IMR-90 (cell line): ENCODE data around the gene MTAP. TPM values are rescaled to one million over a fixed set of nuclear protein-coding genes. Genes with fewer than 3 reads are reported as not detected.

Experiments used
- ATAC-seq: fragments of 200-7000 bp; cut with Tn5 transposase; 2 replicates; pipeline ENCODE4 v1.9.1; 2020; ENCODE audit warnings: low read depth, mild to moderate bottlenecking, moderate library complexity
- BruUV-seq: library from RNA; stranded (reverse); fragments of 400-500 nt; replicated peaks from 2 replicates; lab custom pipeline; 2021; lab: Mats Ljungman, UMichigan
- CTCF ChIA-PET: fragments of 300-600 bp; formaldehyde crosslinking; extraction: SDS; loops from one replicate; lab custom pipeline; 2021; ENCODE audit warnings: antibody characterized with exemption; lab: Yijun Ruan, JAX
- POLR2A ChIA-PET: fragments of 300-600 bp; sonication (Branson Sonifier 250); formaldehyde crosslinking; loops from one replicate; lab custom pipeline; 2022; ENCODE audit warnings: antibody characterized with exemption; ENCODE audit not compliant: unreplicated experiment; lab: Charles Lee
- DNase-seq: peaks from one replicate; pipeline ENCODE4 v3.0.0; 2013
- H2AFZ ChIP-seq: replicated peaks from 2 replicates; pipeline ENCODE3; 2013; ENCODE audit warnings: low read length, mild to moderate bottlenecking; ENCODE audit not compliant: poor library complexity
- H2AK5ac ChIP-seq: 2 replicates; pipeline ENCODE4 v1.6.1; 2013; ENCODE audit warnings: low read depth, low read length, inconsistent platforms
- H2AK9ac ChIP-seq: replicated peaks from 2 replicates; pipeline ENCODE3; 2013; ENCODE audit warnings: mild to moderate bottlenecking, low read depth, low read length, moderate library complexity; ENCODE audit not compliant: poor library complexity
- H2BK120ac ChIP-seq: 2 replicates; pipeline ENCODE4 v1.6.1; 2013; ENCODE audit warnings: low read depth, low read length, inconsistent platforms
- H2BK15ac ChIP-seq: 3 replicates; pipeline ENCODE4 v1.6.1; 2013; ENCODE audit warnings: low read depth, low read length, inconsistent platforms
- H2BK20ac ChIP-seq: 2 replicates; pipeline ENCODE4 v1.6.1; 2013; ENCODE audit warnings: low read depth, mild to moderate bottlenecking, inconsistent platforms, low read length, moderate library complexity
- H2BK5ac ChIP-seq: 2 replicates; pipeline ENCODE4 v1.6.1; 2013; ENCODE audit warnings: mild to moderate bottlenecking, low read depth, low read length, inconsistent platforms; ENCODE audit not compliant: poor library complexity, severe bottlenecking
- H3K14ac ChIP-seq: replicated peaks from 2 replicates; pipeline ENCODE4 v1.6.1; 2013; ENCODE audit warnings: low read depth, low read length, inconsistent platforms
- H3K18ac ChIP-seq: 2 replicates; pipeline ENCODE4 v1.6.1; 2013; ENCODE audit warnings: low read depth, low read length, control low read depth
- H3K23ac ChIP-seq: 2 replicates; pipeline ENCODE4 v1.6.1; 2013; ENCODE audit warnings: low read depth, low read length, inconsistent platforms
- H3K27ac ChIP-seq: 2 replicates; pipeline ENCODE4 v1.5.1; 2013; ENCODE audit warnings: mild to moderate bottlenecking, control low read depth, low read length; ENCODE audit not compliant: insufficient read depth
- H3K27me3 ChIP-seq: 2 replicates; pipeline ENCODE4 v1.6.1; 2013; ENCODE audit warnings: low read length; ENCODE audit not compliant: control insufficient read depth, insufficient read depth
- H3K36me3 ChIP-seq: 2 replicates; pipeline ENCODE4 v1.6.1; 2013; ENCODE audit warnings: low read length, mixed read lengths; ENCODE audit not compliant: control insufficient read depth, insufficient read depth
- H3K4ac ChIP-seq: 2 replicates; pipeline ENCODE4 v1.6.1; 2013; ENCODE audit warnings: low read depth, low read length, inconsistent platforms
- H3K4me1 ChIP-seq: 2 replicates; pipeline ENCODE4 v1.6.1; 2013; ENCODE audit warnings: low read length, mixed read lengths; ENCODE audit not compliant: control insufficient read depth, insufficient read depth
- H3K4me2 ChIP-seq: 2 replicates; pipeline ENCODE4 v1.6.1; 2013; ENCODE audit warnings: low read depth, mild to moderate bottlenecking, control low read depth, low read length, moderate library complexity
- H3K4me3 ChIP-seq: 2 replicates; pipeline ENCODE4 v1.5.1; 2013; ENCODE audit warnings: low read depth, mild to moderate bottlenecking, control low read depth, low read length, moderate library complexity; ENCODE audit not compliant: insufficient read depth
- H3K56ac ChIP-seq: 2 replicates; pipeline ENCODE4 v1.6.1; 2013; ENCODE audit warnings: low read length, inconsistent platforms; ENCODE audit not compliant: insufficient read depth; ENCODE audit errors: extremely low read depth
- H3K79me1 ChIP-seq, 2 experiments: 2 replicates each; pipeline ENCODE4 v1.6.1; 2013; ENCODE audit warnings: low read length in 2 of 2, inconsistent platforms in 1 of 2, low read depth in 1 of 2
- H3K9ac ChIP-seq: 2 replicates; pipeline ENCODE4 v1.6.1; 2013; ENCODE audit warnings: low read depth, low read length, control low read depth
- H3K9me1 ChIP-seq: 2 replicates; pipeline ENCODE4 v1.6.1; 2013; ENCODE audit warnings: low read length, inconsistent platforms; ENCODE audit not compliant: insufficient read depth
- H3K9me3 ChIP-seq: 2 replicates; pipeline ENCODE4 v1.6.1; 2013; ENCODE audit warnings: low read length; ENCODE audit not compliant: control insufficient read depth, insufficient read depth
- H4K20me1 ChIP-seq: 2 replicates; pipeline ENCODE4 v1.6.1; 2013; ENCODE audit warnings: low read length, inconsistent platforms; ENCODE audit not compliant: insufficient read depth
- H4K5ac ChIP-seq: 2 replicates; pipeline ENCODE4 v1.6.1; 2013; ENCODE audit warnings: mild to moderate bottlenecking, low read depth, low read length, control low read depth
- H4K8ac ChIP-seq, 2 experiments: 2 replicates each; pipeline ENCODE4 v1.6.1; 2013; ENCODE audit warnings: low read depth in 2 of 2, low read length in 2 of 2, control low read depth in 1 of 2, inconsistent platforms in 1 of 2
- H4K91ac ChIP-seq: 2 replicates; pipeline ENCODE4 v1.6.1; 2013; ENCODE audit warnings: low read depth, low read length, inconsistent platforms; ENCODE audit not compliant: insufficient read depth
- BHLHE40 ChIP-seq: fragments of 150-350 bp; IDR thresholded peaks from 2 replicates; pipeline ENCODE4 v1.6.1; 2016; ENCODE audit warnings: mild to moderate bottlenecking, low read depth, low read length
- CEBPB ChIP-seq: IDR thresholded peaks from 2 replicates; pipeline ENCODE4 v1.6.1; 2012; ENCODE audit warnings: low read depth, low read length, improper control_type of control experiment
- CHD1 ChIP-seq: IDR thresholded peaks from 2 replicates; pipeline ENCODE4 v1.6.1; 2012; ENCODE audit warnings: low read depth, low read length, improper control_type of control experiment
- FOS ChIP-seq: fragments of 150-350 bp; IDR thresholded peaks from 2 replicates; pipeline ENCODE4 v1.6.1; 2016; ENCODE audit warnings: low read depth, low read length
- MAFK ChIP-seq: IDR thresholded peaks from 2 replicates; pipeline ENCODE4 v1.6.1; 2012; ENCODE audit warnings: low read depth, low read length, improper control_type of control experiment
- MAZ ChIP-seq: IDR thresholded peaks from 2 replicates; pipeline ENCODE4 v1.6.1; 2012; ENCODE audit warnings: low read depth, mild to moderate bottlenecking, low read length, improper control_type of control experiment, moderate library complexity, borderline replicate concordance
- MXI1 ChIP-seq: IDR thresholded peaks from 2 replicates; pipeline ENCODE4 v1.6.1; 2012; ENCODE audit warnings: low read depth, mild to moderate bottlenecking, low read length, moderate library complexity, borderline replicate concordance
- NFE2L2 ChIP-seq: fragments of 150-350 bp; IDR thresholded peaks from 2 replicates; pipeline ENCODE4 v1.6.1; 2016; ENCODE audit warnings: low read depth, mild to moderate bottlenecking, low read length
- POLR2A ChIP-seq: IDR thresholded peaks from 2 replicates; pipeline ENCODE4 v1.6.1; 2012; ENCODE audit warnings: mild to moderate bottlenecking, low read depth, low read length
- RAD21 ChIP-seq: IDR thresholded peaks from 2 replicates; pipeline ENCODE4 v1.6.1; 2012; ENCODE audit warnings: low read length, improper control_type of control experiment
- RCOR1 ChIP-seq: IDR thresholded peaks from 2 replicates; pipeline ENCODE4 v1.6.1; 2012; ENCODE audit warnings: mild to moderate bottlenecking, low read length, improper control_type of control experiment; ENCODE audit not compliant: insufficient replicate concordance
- RFX5 ChIP-seq: IDR thresholded peaks from 2 replicates; pipeline ENCODE4 v1.8.0; 2012; ENCODE audit warnings: low read depth, mild to moderate bottlenecking, low read length, moderate library complexity
- SMC3 ChIP-seq: fragments of 150-350 bp; IDR thresholded peaks from 2 replicates; pipeline ENCODE4 v1.6.1; 2016; ENCODE audit warnings: low read depth, mild to moderate bottlenecking, antibody characterized with exemption, low read length, moderate library complexity
- WGBS, 2 experiments: methylation state at CpG; one replicate each; pipeline versions ENCODE4 v1.1.5 to v1.1.7; 2013; ENCODE audit warnings: missing lambda C conversion rate in 2 of 2; ENCODE audit not compliant: insufficient read length in 1 of 2; ENCODE audit errors: extremely low coverage in 2 of 2; 5-methylcytosine and 5-hydroxymethylcytosine counted together
- dilution Hi-C: fragments of 300-500 bp; cut with HindIII; formaldehyde crosslinking; loops from one replicate; pipeline ENCODE4 v1.14.3; 2018; ENCODE audit warnings: low sequenced_read_pairs; ENCODE audit not compliant: unreplicated experiment
- in situ Hi-C: fragments of 300-500 bp; cut with MboI; formaldehyde crosslinking; loops from 3 replicates; pipeline ENCODE4 v1.14.3; 2019; ENCODE audit warnings: low sequenced_read_pairs, inconsistent platforms, mixed read lengths
- intact Hi-C: fragments of 100-400 bp; cut with micrococcal nuclease; formaldehyde crosslinking; loops from 2 replicates; pipeline ENCODE4 v1.10.0; 2022
- polyA plus RNA-seq, 3 experiments: library from polyadenylated mRNA; depleted of rRNA; stranded (reverse); fragments of >200 nt; gene quantifications; 2 replicates each; pipeline ENCODE4 v1.2.3, GENCODE V29; 2012; ENCODE audit warnings: low replicate concordance in 1 of 3
- total RNA-seq: library from RNA; depleted of rRNA; stranded (reverse); fragments of >200 nt; gene quantifications from 2 replicates; pipeline ENCODE4 v1.2.3, GENCODE V29; 2012
- TF ChIP-seq, protein P1 (sequence below): conservative IDR thresholded peaks from 2 replicates; pipeline ENCODE4 v1.5.1; 2012; ENCODE audit warnings: mild to moderate bottlenecking, low read depth, low read length, improper control_type of control experiment
- TF ChIP-seq, protein P2 (sequence below): fragments of 150-350 bp; IDR thresholded peaks from 2 replicates; pipeline ENCODE4 v1.6.1; 2016; ENCODE audit warnings: low read depth, mild to moderate bottlenecking, low read length, moderate library complexity, borderline replicate concordance
- TF ChIP-seq, protein P3 (sequence below): fragments of 150-350 bp; IDR thresholded peaks from 2 replicates; pipeline ENCODE4 v1.6.1; 2017; ENCODE audit warnings: mild to moderate bottlenecking, antibody characterized with exemption, low read length, low read depth

MTAP gene
- total and polyA plus RNA-seq, 2 of the 4 experiments (the other 2 are of a cell fraction) = 15.7 to 50.9 TPM

DNA sequence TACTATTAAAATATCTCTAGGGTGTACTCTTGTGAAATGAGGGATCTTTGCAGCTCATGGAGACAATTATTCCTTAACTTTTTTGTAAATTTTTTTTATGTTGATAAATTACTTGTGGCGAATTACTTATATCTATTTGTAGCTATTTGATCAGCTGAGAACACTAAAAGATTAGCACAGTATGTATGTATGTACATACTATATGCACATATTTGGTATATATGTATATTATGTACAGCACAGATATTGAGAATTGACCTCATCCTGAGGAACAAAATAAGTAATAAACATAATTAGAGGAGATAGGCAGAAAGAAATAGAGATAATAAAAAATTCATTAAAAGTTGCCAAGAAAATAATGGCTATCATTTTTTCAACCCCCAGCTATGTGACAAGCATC lies 180.0 kb downstream of the MTAP start:
- no TSS peak for BruUV-seq
- no peak overlapping the region for H3K23ac ChIP-seq
- no peak overlapping the region for H3K14ac ChIP-seq
- no peak overlapping the region for H3K56ac ChIP-seq
- H3K27me3 ChIP-seq = peaks cover 7% of the 10 kb centered on the region
- TF ChIP-seq RAD21 = no peak
- no peak for TF ChIP-seq POLR2A
- TF ChIP-seq, protein P1, sequence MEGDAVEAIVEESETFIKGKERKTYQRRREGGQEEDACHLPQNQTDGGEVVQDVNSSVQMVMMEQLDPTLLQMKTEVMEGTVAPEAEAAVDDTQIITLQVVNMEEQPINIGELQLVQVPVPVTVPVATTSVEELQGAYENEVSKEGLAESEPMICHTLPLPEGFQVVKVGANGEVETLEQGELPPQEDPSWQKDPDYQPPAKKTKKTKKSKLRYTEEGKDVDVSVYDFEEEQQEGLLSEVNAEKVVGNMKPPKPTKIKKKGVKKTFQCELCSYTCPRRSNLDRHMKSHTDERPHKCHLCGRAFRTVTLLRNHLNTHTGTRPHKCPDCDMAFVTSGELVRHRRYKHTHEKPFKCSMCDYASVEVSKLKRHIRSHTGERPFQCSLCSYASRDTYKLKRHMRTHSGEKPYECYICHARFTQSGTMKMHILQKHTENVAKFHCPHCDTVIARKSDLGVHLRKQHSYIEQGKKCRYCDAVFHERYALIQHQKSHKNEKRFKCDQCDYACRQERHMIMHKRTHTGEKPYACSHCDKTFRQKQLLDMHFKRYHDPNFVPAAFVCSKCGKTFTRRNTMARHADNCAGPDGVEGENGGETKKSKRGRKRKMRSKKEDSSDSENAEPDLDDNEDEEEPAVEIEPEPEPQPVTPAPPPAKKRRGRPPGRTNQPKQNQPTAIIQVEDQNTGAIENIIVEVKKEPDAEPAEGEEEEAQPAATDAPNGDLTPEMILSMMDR = no peak
- TF ChIP-seq, protein P2, sequence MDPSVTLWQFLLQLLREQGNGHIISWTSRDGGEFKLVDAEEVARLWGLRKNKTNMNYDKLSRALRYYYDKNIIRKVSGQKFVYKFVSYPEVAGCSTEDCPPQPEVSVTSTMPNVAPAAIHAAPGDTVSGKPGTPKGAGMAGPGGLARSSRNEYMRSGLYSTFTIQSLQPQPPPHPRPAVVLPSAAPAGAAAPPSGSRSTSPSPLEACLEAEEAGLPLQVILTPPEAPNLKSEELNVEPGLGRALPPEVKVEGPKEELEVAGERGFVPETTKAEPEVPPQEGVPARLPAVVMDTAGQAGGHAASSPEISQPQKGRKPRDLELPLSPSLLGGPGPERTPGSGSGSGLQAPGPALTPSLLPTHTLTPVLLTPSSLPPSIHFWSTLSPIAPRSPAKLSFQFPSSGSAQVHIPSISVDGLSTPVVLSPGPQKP = no peak
- TF ChIP-seq NFE2L2 = no peak
- no peak for TF ChIP-seq SMC3
- no peak for TF ChIP-seq MAFK
- TF ChIP-seq, protein P3, sequence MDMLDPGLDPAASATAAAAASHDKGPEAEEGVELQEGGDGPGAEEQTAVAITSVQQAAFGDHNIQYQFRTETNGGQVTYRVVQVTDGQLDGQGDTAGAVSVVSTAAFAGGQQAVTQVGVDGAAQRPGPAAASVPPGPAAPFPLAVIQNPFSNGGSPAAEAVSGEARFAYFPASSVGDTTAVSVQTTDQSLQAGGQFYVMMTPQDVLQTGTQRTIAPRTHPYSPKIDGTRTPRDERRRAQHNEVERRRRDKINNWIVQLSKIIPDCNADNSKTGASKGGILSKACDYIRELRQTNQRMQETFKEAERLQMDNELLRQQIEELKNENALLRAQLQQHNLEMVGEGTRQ = no peak
- no peak for TF ChIP-seq RCOR1
- no peak for TF ChIP-seq CHD1
- no peak for TF ChIP-seq BHLHE40
- no peak for TF ChIP-seq MAZ
- no peak for TF ChIP-seq RFX5
- no peak for TF ChIP-seq MXI1
- no peak for TF ChIP-seq FOS
- no peak for TF ChIP-seq CEBPB
- no peak overlapping the region for H2AFZ ChIP-seq
- no peak for ATAC-seq
- no peaks in the 10 kb centered on the region for H3K9me3 ChIP-seq
- H4K20me1 ChIP-seq = no peaks in the 10 kb centered on the region
- no CpG with 5 or more reads among the region's 1 CpG for WGBS, 2 experiments
- no peak overlapping the region for H3K27ac ChIP-seq
- H3K18ac ChIP-seq = no peak overlapping the region
- DNase-seq = no peak
- H2BK5ac ChIP-seq = no peak overlapping the region
- H3K4me2 ChIP-seq = no peak overlapping the region
- no peaks in the 10 kb centered on the region for H3K36me3 ChIP-seq
- H3K4me3 ChIP-seq = no peak overlapping the region
- no peak overlapping the region for H2AK9ac ChIP-seq
- no peak overlapping the region for H3K9ac ChIP-seq
- dilution Hi-C loops = no loop called here
- H3K4me1 ChIP-seq = no peaks in the 10 kb centered on the region
- no peak overlapping the region for H2BK120ac ChIP-seq
- no peaks in the 10 kb centered on the region for H3K9me1 ChIP-seq
- ChIA-PET CTCF (interaction anchor here (1.0 kb wide), 1 partner anchor 140 kb away, joined by 3 read pairs; no protein-coding TSS in a partner anchor), POLR2A (no interaction called here)
- H4K5ac ChIP-seq = no peak overlapping the region
- intact Hi-C loops = no loop called here
- no peak overlapping the region for H3K4ac ChIP-seq
- H2BK20ac ChIP-seq = no peak overlapping the region
- in situ Hi-C loops = loop anchor here (25.0 kb wide), 1 partner anchor 395 kb away; no protein-coding TSS in a partner anchor
- no peak overlapping the region for H4K8ac ChIP-seq
- no peak overlapping the region for H2AK5ac ChIP-seq
- no peaks in the 10 kb centered on the region for H3K79me1 ChIP-seq
- no peak overlapping the region for H2BK15ac ChIP-seq
- no peak overlapping the region for H4K91ac ChIP-seq
